Neural cell (in vitro differentiated cells): ENCODE results near the gene PTPRR. TPM values are rescaled to one million over a fixed set of nuclear protein-coding genes. Genes with fewer than 3 reads are reported as not detected.
A peak's percentile ranks its signal among the peaks of the same experiment; 100 is the strongest.

Experiments
- H2AFZ ChIP-seq: fragments of 200-600, 300-800 bp; sonication (generic), shearing (Covaris generic); 2 replicates; pipeline ENCODE4 v1.6.0; 2014; ENCODE audit warnings: low read depth, mild to moderate bottlenecking, antibody characterized with exemption, low read length, moderate library complexity
- H3F3A ChIP-seq: fragments of 200-600 bp; shearing (Covaris generic); 2 replicates; pipeline ENCODE4 v1.6.1; 2016; ENCODE audit warnings: mild to moderate bottlenecking, moderate library complexity, mixed read lengths, antibody characterized with exemption, low read length; ENCODE audit not compliant: insufficient read depth, poor library complexity, severe bottlenecking
- H3K27ac ChIP-seq: fragments of 200-600, 300-800 bp; sonication (generic), shearing (Covaris generic); 2 replicates; pipeline ENCODE4 v1.5.1; 2014; ENCODE audit warnings: mild to moderate bottlenecking, low read length, moderate library complexity
- H3K27me3 ChIP-seq: fragments of 300-800, 200-600 bp; sonication (generic), shearing (Covaris generic); 2 replicates; pipeline ENCODE4 v1.6.0; 2014; ENCODE audit warnings: mild to moderate bottlenecking, low read depth, low read length, moderate library complexity; ENCODE audit not compliant: insufficient read depth
- H3K36me3 ChIP-seq: fragments of 300-800, 200-600 bp; sonication (generic), shearing (Covaris generic); 2 replicates; pipeline ENCODE4 v1.5.1; 2014; ENCODE audit warnings: mild to moderate bottlenecking, antibody characterized with exemption, low read length, moderate library complexity; ENCODE audit not compliant: insufficient read depth
- H3K4me2 ChIP-seq: fragments of 300-800, 200-600 bp; sonication (generic), shearing (Covaris generic); 2 replicates; pipeline ENCODE4 v1.6.0; 2014; ENCODE audit warnings: mild to moderate bottlenecking, low read length
- H3K4me3 ChIP-seq: fragments of 300-800, 200-600 bp; sonication (generic), shearing (Covaris generic); 2 replicates; pipeline ENCODE4 v1.5.1; 2014; ENCODE audit warnings: mild to moderate bottlenecking, low read length, moderate library complexity
- H3K79me2 ChIP-seq: fragments of 200-600 bp; shearing (Covaris generic); replicated peaks from 2 replicates; pipeline ENCODE4 v1.6.0; 2014; ENCODE audit warnings: mild to moderate bottlenecking, low read length, moderate library complexity; ENCODE audit not compliant: insufficient read depth
- H3K9ac ChIP-seq: fragments of 300-800, 200-600 bp; sonication (generic), shearing (Covaris generic); 2 replicates; pipeline ENCODE4 v1.6.1; 2016; ENCODE audit warnings: mild to moderate bottlenecking, low read length, mixed read lengths
- H3K9me2 ChIP-seq: fragments of 200-600 bp; shearing (Covaris generic); 2 replicates; pipeline ENCODE4 v1.6.1; 2016; ENCODE audit warnings: mild to moderate bottlenecking, low read length, mixed read lengths; ENCODE audit not compliant: insufficient read depth
- H3K9me3 ChIP-seq: fragments of 200-600, 300-800 bp; sonication (generic), shearing (Covaris generic); 2 replicates; pipeline ENCODE4 v1.6.1; 2016; ENCODE audit warnings: mild to moderate bottlenecking, mixed run types, low read length, moderate library complexity, mixed read lengths
- H4K20me1 ChIP-seq: fragments of 200-600 bp; shearing (Covaris generic); 2 replicates; pipeline ENCODE4 v1.6.1; 2016; ENCODE audit warnings: mild to moderate bottlenecking, mixed run types; ENCODE audit not compliant: insufficient read depth
- CTCF ChIP-seq: fragments of 450-650 bp; IDR thresholded peaks from 2 replicates; pipeline ENCODE4 v1.5.1; 2014; ENCODE audit warnings: antibody characterized with exemption, mild to moderate bottlenecking, moderate library complexity; ENCODE audit not compliant: poor library complexity, severe bottlenecking
- EP300 ChIP-seq: fragments of 450-650 bp; conservative IDR thresholded peaks from 2 replicates; pipeline ENCODE4 v1.6.1; 2014; ENCODE audit warnings: antibody characterized with exemption, mild to moderate bottlenecking, moderate library complexity; ENCODE audit not compliant: poor library complexity, severe bottlenecking
- EZH2 ChIP-seq: fragments of 200-600, 300-800 bp; shearing (Covaris generic), sonication (generic); IDR thresholded peaks from 2 replicates; pipeline ENCODE4 v1.6.1; 2014; ENCODE audit warnings: antibody characterized with exemption, low read length, borderline replicate concordance, mild to moderate bottlenecking; ENCODE audit not compliant: insufficient read depth, poor library complexity, severe bottlenecking
- MXI1 ChIP-seq: fragments of 450-650 bp; conservative IDR thresholded peaks from 2 replicates; pipeline ENCODE4 v1.6.1; 2014; ENCODE audit warnings: antibody characterized with exemption, mild to moderate bottlenecking; ENCODE audit not compliant: poor library complexity, severe bottlenecking
- POLR2AphosphoS5 ChIP-seq: IDR thresholded peaks from 2 replicates; pipeline ENCODE4 v1.6.1; 2012
- RAD21 ChIP-seq: fragments of 450-650 bp; conservative IDR thresholded peaks from 2 replicates; pipeline ENCODE4 v1.6.1; 2014; ENCODE audit warnings: antibody characterized with exemption, mild to moderate bottlenecking, moderate library complexity
- REST ChIP-seq: IDR thresholded peaks from 2 replicates; pipeline ENCODE4 v1.6.1; 2012; ENCODE audit warnings: borderline replicate concordance
- SMC3 ChIP-seq: fragments of 450-650 bp; conservative IDR thresholded peaks from 2 replicates; pipeline ENCODE4 v1.6.1; 2014; ENCODE audit warnings: antibody characterized with exemption, mild to moderate bottlenecking, moderate library complexity; ENCODE audit not compliant: poor library complexity
- TAF1 ChIP-seq: IDR thresholded peaks from 2 replicates; pipeline ENCODE4 v1.6.1; 2012; ENCODE audit warnings: low read depth
- polyA plus RNA-seq: library from polyadenylated mRNA; depleted of rRNA; stranded (reverse); fragments of >200 nt; gene quantifications from 2 replicates; pipeline ENCODE4 v1.2.3, GENCODE V29; 2014

PTPRR gene
- polyA plus RNA-seq, 1 donor from 2014 or later, result 2.2 TPM

GRCh38 chr12:70638639-70639360 is 281.7 kb downstream of the PTPRR start:
- H3F3A ChIP-seq, result no peaks in the 10 kb centered on the region
- H3K27ac ChIP-seq, result no peak overlapping the region
- no peak overlapping the region for H3K4me3 ChIP-seq
- no peak overlapping the region for H2AFZ ChIP-seq
- H4K20me1 ChIP-seq, result no peaks in the 10 kb centered on the region
- H3K9ac ChIP-seq, result no peak overlapping the region
- peak; percentile 95 for TF ChIP-seq POLR2AphosphoS5
- peak; percentile 98 for TF ChIP-seq EP300
- TF ChIP-seq EZH2, result no peak
- H3K9me2 ChIP-seq, result no peaks in the 10 kb centered on the region
- H3K36me3 ChIP-seq, result no peaks in the 10 kb centered on the region
- no peaks in the 10 kb centered on the region for H3K27me3 ChIP-seq
- H3K79me2 ChIP-seq, result no peaks in the 10 kb centered on the region
- no peak overlapping the region for H3K4me2 ChIP-seq
- H3K9me3 ChIP-seq, result no peaks in the 10 kb centered on the region

GRCh38 chr12:70637303-70638085 is 283.0 kb downstream of the PTPRR start, which contains the start of gene PTPRB:
Gene PTPRB (minus strand): TSS chr12:70637429. CDS start chr12:70637395, 34 bp downstream.
- Histone ChIP-seq H3K4me2 (no peak within 1 kb of the TSS), H3K9me2 (no peaks in the 10 kb centered on the region), H3K4me3 (no peak within 1 kb of the TSS), H3K27ac (no peak within 1 kb of the TSS), H3F3A (no peaks in the 10 kb centered on the region), H3K27me3 (no peaks in the 10 kb centered on the region), H3K79me2 (no peaks in the 10 kb centered on the region), H3K36me3 (no peaks in the 10 kb centered on the region), H3K9ac (no peak within 1 kb of the TSS), H2AFZ (no peak within 1 kb of the TSS), H3K9me3 (no peaks in the 10 kb centered on the region), H4K20me1 (no peaks in the 10 kb centered on the region)
- TF ChIP-seq POLR2AphosphoS5 (peak; percentile 29), EP300 (no peak)

- H2AFZ ChIP-seq, result no peak overlapping the region
Observed at GRCh38 chr12:70635755-70636154, 284.8 kb downstream of the PTPRR start.

More at GRCh38 chr12:70635755-70636154, 284.8 kb downstream of the PTPRR start:
- H3K27me3 ChIP-seq, result no peaks in the 10 kb centered on the region
- no peaks in the 10 kb centered on the region for H3F3A ChIP-seq
- no peaks in the 10 kb centered on the region for H3K9me3 ChIP-seq
- TF ChIP-seq REST (no peak), SMC3 (no peak), POLR2AphosphoS5 (no peak), TAF1 (no peak), EZH2 (no peak), RAD21 (no peak), MXI1 (no peak), EP300 (no peak), CTCF (no peak)
- H3K9ac ChIP-seq, result no peak overlapping the region
- H3K9me2 ChIP-seq, result no peaks in the 10 kb centered on the region
- no peak overlapping the region for H3K4me2 ChIP-seq
- H3K4me3 ChIP-seq, result no peak overlapping the region
- no peaks in the 10 kb centered on the region for H4K20me1 ChIP-seq
- no peak overlapping the region for H3K27ac ChIP-seq
- no peaks in the 10 kb centered on the region for H3K79me2 ChIP-seq
- no peaks in the 10 kb centered on the region for H3K36me3 ChIP-seq
